WTC11 (cell line): ENCODE data around the gene BPIFB2. TPM values are rescaled to one million over a fixed set of nuclear protein-coding genes. Genes with fewer than 3 reads are reported as not detected.

Experiments used
- ATAC-seq: fragments of 200-7000 bp; cut with Tn5 transposase; 2 replicates; pipeline ENCODE4 v1.10.0; 2021; ENCODE audit warnings: mild to moderate bottlenecking, moderate library complexity
- CTCF ChIA-PET: fragments of 300-600 bp; sonication (Branson Sonifier 250); formaldehyde crosslinking; loops from one replicate; lab custom pipeline; 2021; ENCODE audit warnings: antibody characterized with exemption; lab: Charles Lee
- POLR2A ChIA-PET: fragments of 350-600 bp; sonication (Branson Sonifier 250); formaldehyde crosslinking; loops from one replicate; lab custom pipeline; 2021; ENCODE audit warnings: antibody characterized with exemption; lab: Charles Lee
- DNase-seq: peaks from one replicate; pipeline ENCODE4 v3.0.0; 2021; ENCODE audit warnings: low spot score
- H3K27ac Mint-ChIP-seq: 2 replicates; pipeline ENCODE4 v1.8.0; 2021; ENCODE audit warnings: mixed read lengths
- H3K27me3 Mint-ChIP-seq: 2 replicates; pipeline ENCODE4 v1.8.0; 2021; ENCODE audit warnings: low read depth, mild to moderate bottlenecking, moderate library complexity, mixed read lengths
- H3K36me3 Mint-ChIP-seq: 2 replicates; pipeline ENCODE4 v1.8.0; 2021; ENCODE audit warnings: mixed read lengths
- H3K4me1 Mint-ChIP-seq: 2 replicates; pipeline ENCODE4 v1.8.0; 2022; ENCODE audit warnings: mixed read lengths
- H3K4me3 Mint-ChIP-seq: 2 replicates; pipeline ENCODE4 v1.8.0; 2021; ENCODE audit warnings: mild to moderate bottlenecking, moderate library complexity, mixed read lengths
- H3K9me3 Mint-ChIP-seq: 2 replicates; pipeline ENCODE4 v1.8.0; 2021; ENCODE audit warnings: mixed read lengths
- ERG ChIP-seq: fragments of 250-450 bp; sonication (Bioruptor Pico); IDR thresholded peaks from 2 replicates; pipeline ENCODE4 v1.8.0; 2021; ENCODE audit warnings: mild to moderate bottlenecking
- IRF2 ChIP-seq: sonication (generic); formaldehyde crosslinking; IDR thresholded peaks from 2 replicates; pipeline ENCODE4 v1.8.0; 2022; ENCODE audit warnings: low read depth, missing genetic modification reagents, borderline replicate concordance
- KAT7 ChIP-seq: sonication (generic); formaldehyde crosslinking; IDR thresholded peaks from 2 replicates; pipeline ENCODE4 v1.8.1; 2023; ENCODE audit warnings: missing genetic modification reagents, mild to moderate bottlenecking, borderline replicate concordance
- MAX ChIP-seq: sonication (generic); formaldehyde crosslinking; IDR thresholded peaks from 2 replicates; pipeline ENCODE4 v1.8.0; 2022; ENCODE audit warnings: mild to moderate bottlenecking, missing genetic modification reagents
- NR3C1 ChIP-seq: sonication (generic); formaldehyde crosslinking; conservative IDR thresholded peaks from 2 replicates; pipeline ENCODE4 v1.8.1; 2023; ENCODE audit warnings: low read depth, mild to moderate bottlenecking, missing genetic modification reagents
- PRDM15 ChIP-seq: sonication (generic); formaldehyde crosslinking; IDR thresholded peaks from 2 replicates; pipeline ENCODE4 v1.8.0; 2022; ENCODE audit warnings: missing genetic modification reagents
- RELA ChIP-seq: sonication (generic); formaldehyde crosslinking; IDR thresholded peaks from 2 replicates; pipeline ENCODE4 v1.8.1; 2022; ENCODE audit warnings: missing genetic modification reagents, mild to moderate bottlenecking, borderline replicate concordance
- SMAD4 ChIP-seq: sonication (generic); formaldehyde crosslinking; IDR thresholded peaks from 2 replicates; pipeline ENCODE4 v1.8.0; 2022; ENCODE audit warnings: mild to moderate bottlenecking, missing genetic modification reagents
- ZBTB21 ChIP-seq: sonication (generic); formaldehyde crosslinking; IDR thresholded peaks from 2 replicates; pipeline ENCODE4 v1.8.1; 2023; ENCODE audit warnings: mild to moderate bottlenecking, missing genetic modification reagents, borderline replicate concordance
- total RNA-seq: library from RNA; stranded (reverse); gene quantifications from 3 replicates; pipeline ENCODE4 v1.2.3, GENCODE V29; 2021
- TF ChIP-seq, protein P1 (sequence below): sonication (generic); formaldehyde crosslinking; IDR thresholded peaks from 2 replicates; pipeline ENCODE4 v1.8.0; 2022; ENCODE audit warnings: mild to moderate bottlenecking, missing genetic modification reagents
- TF ChIP-seq, protein P2 (sequence below): fragments of 250-450 bp; sonication (Bioruptor Pico); IDR thresholded peaks from 2 replicates; pipeline ENCODE4 v1.9.0; 2021; ENCODE audit warnings: moderate library complexity, mild to moderate bottlenecking, inconsistent platforms, borderline replicate concordance
- TF ChIP-seq, protein P3 (sequence below): fragments of 250-450 bp; sonication (Bioruptor Pico); conservative IDR thresholded peaks from 2 replicates; pipeline ENCODE4 v1.9.0; 2021; ENCODE audit warnings: mild to moderate bottlenecking

The BPIFB2 gene
- total RNA-seq, 1 experiment from 2014 or later = 0.09 TPM

DNA sequence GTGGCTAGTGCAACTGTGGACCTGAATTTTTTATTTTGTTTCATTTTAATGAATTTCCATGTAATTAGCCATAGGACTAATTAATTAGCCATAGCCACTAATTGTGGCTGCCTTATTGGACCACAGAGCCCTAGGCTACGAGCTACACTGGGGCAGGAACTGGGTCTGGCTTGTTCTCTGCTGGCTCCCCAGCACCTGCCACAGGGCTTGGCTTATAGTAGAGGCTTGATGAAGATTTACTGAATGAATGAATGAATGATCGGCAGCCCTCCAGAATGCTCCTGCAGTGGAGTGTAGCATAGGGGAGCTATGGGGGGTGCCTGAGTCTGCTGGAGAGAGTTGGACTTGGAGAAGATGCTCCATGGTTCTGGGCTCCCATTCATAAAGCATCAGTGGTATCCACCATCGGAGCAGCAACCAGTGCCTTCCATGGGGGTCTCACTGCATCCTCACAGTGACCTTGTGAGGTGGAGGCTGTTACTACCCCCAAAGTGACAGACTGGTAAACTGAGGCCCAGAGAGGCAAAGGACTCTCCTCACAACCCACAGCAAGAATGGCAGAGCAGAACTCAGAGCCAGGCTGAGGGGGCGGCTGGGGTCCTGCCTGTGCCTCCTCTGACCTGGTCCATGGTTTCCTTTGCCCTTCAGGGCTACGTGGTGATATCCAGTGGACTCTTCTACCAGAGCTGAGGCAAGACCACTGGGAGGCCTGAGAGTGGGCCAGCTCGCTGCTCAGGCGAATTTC lies 15.4 kb downstream of the BPIFB2 start (continued):
- TF ChIP-seq, protein P1, sequence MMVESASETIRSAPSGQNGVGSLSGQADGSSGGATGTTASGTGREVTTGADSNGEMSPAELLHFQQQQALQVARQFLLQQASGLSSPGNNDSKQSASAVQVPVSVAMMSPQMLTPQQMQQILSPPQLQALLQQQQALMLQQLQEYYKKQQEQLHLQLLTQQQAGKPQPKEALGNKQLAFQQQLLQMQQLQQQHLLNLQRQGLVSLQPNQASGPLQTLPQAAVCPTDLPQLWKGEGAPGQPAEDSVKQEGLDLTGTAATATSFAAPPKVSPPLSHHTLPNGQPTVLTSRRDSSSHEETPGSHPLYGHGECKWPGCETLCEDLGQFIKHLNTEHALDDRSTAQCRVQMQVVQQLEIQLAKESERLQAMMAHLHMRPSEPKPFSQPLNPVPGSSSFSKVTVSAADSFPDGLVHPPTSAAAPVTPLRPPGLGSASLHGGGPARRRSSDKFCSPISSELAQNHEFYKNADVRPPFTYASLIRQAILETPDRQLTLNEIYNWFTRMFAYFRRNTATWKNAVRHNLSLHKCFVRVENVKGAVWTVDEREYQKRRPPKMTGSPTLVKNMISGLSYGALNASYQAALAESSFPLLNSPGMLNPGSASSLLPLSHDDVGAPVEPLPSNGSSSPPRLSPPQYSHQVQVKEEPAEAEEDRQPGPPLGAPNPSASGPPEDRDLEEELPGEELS = no peak
- TF ChIP-seq ERG (no peak), KAT7 (CRISPR knock-in tag) (no peak), SMAD4 (CRISPR knock-in tag) (no peak), IRF2 (CRISPR knock-in tag) (no peak), RELA (no peak), NR3C1 (CRISPR knock-in tag) (no peak), MAX (no peak), PRDM15 (CRISPR knock-in tag) (no peak)
- TF ChIP-seq, protein P2, sequence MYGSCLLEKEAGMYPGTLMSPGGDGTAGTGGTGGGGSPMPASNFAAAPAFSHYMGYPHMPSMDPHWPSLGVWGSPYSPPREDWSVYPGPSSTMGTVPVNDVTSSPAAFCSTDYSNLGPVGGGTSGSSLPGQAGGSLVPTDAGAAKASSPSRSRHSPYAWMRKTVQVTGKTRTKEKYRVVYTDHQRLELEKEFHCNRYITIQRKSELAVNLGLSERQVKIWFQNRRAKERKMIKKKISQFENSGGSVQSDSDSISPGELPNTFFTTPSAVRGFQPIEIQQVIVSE = no peak
- TF ChIP-seq, protein P3, sequence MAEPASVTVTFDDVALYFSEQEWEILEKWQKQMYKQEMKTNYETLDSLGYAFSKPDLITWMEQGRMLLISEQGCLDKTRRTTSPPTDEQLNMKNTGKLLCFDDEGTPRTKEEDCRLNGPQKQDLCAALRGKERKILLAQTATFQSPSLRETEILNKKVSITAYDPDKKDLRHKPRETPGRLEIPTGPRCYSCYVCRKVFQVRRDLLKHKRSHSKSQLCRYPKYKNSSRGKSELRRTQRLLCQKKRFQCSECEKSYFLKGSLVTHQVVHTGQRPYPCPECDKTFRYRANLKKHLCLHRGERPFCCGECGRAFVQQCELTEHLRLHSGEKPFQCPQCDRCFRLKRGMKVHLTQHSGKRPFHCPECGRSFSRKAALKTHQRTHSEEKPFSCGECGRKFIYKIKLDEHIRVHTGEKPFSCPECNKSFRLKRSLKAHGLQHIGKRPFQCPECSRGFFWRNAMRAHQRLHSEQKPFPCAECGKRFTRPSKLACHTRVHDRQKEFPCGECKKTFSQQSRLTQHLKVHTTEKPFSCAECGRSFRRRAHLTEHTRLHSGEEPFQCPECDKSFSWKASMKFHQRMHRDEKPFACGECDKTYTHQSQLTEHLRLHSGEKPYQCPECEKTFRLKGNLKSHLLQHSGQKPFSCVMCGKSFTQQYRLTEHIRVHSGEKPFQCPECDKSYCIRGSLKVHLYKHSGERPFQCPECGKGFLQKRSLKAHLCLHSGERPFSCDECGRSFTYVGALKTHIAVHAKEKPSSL = no peak

DNA sequence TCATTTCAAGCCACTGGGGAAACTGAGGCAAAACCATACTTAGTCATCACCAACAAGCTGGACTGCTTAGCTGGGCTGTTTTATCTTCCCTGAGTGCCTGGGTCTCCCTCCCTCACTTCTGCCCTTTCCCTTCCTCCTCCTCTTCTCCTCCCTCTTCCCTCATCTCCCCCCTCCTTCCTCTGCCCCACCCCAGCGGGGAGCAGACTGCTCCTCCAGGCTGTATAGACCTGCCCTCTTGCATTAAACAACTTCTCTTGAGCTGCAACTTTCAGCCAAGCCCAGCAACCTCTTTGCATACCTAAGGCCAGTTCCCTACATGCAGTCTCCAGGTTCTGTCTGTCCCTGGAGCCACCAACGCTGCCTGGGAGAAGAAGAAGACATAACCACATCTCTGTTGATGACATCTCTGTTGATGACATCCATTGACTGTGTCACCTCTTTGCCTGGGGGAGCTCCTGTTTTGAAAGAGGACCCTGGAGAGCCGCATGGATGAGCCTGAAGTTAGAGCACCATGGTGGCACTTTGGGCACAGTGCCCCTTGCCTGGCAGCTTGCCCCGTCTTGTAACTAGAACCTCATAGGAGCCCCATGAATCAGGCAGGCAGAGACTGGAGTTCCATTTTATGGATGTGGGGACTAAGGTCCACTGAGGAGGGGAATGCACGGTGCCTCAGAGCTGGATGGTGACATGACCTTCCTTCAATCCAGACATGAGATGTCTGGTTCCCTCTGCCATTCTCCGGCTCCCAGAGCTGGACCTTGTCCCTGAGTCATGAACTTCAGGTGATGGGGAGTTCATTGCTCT lies 16.1 kb downstream of the BPIFB2 start:
- TF ChIP-seq ZBTB21 (CRISPR knock-in tag) = no peak
- ATAC-seq = no peak
- CTCF ChIA-PET = interaction anchor here (0.5 to 0.7 kb wide), 2 partner anchors 73 to 1390 kb away, joined by 3 read pairs; no protein-coding TSS in a partner anchor
- no peak overlapping the region for H3K4me3 Mint-ChIP-seq
- no peak overlapping the region for H3K27ac Mint-ChIP-seq
- POLR2A ChIA-PET = no interaction called here
- no peaks in the 10 kb centered on the region for H3K9me3 Mint-ChIP-seq
- no peaks in the 10 kb centered on the region for H3K4me1 Mint-ChIP-seq
- DNase-seq = no peak
- no peaks in the 10 kb centered on the region for H3K36me3 Mint-ChIP-seq
- H3K27me3 Mint-ChIP-seq = no peaks in the 10 kb centered on the region
